ENCODE data around the gene ADAMTSL5.

ADAMTSL5 gene

DNA sequence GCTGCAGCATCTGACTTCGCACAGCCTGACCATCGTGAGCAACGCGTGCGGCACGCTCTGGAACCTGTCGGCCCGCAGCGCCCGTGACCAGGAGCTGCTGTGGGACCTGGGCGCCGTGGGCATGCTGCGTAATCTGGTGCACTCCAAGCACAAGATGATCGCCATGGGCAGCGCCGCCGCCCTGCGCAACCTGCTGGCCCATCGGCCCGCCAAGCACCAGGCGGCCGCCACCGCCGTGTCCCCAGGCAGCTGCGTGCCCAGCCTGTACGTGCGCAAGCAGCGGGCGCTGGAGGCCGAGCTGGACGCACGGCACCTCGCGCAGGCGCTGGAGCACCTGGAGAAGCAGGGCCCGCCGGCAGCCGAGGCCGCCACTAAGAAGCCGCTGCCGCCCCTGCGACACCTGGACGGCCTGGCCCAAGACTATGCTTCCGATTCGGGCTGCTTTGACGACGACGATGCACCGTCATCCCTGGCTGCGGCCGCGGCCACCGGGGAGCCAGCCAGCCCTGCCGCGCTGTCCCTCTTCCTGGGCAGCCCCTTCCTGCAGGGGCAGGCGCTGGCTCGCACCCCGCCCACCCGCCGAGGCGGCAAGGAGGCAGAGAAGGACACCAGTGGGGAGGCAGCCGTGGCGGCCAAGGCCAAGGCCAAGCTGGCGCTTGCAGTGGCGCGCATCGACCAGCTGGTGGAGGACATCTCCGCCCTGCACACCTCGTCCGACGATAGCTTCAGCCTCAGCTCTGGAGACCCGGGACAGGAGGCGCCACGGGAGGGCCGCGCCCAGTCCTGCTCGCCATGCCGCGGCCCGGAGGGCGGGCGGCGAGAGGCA lies 47.4 kb downstream of the ADAMTSL5 start:
- peak in 1 of 4 experiments; percentile 19 for DNase-seq

- DNase-seq: no peak
Observed at GRCh38 chr19:1461862-1462261, 51.0 kb downstream of the ADAMTSL5 start.

DNA sequence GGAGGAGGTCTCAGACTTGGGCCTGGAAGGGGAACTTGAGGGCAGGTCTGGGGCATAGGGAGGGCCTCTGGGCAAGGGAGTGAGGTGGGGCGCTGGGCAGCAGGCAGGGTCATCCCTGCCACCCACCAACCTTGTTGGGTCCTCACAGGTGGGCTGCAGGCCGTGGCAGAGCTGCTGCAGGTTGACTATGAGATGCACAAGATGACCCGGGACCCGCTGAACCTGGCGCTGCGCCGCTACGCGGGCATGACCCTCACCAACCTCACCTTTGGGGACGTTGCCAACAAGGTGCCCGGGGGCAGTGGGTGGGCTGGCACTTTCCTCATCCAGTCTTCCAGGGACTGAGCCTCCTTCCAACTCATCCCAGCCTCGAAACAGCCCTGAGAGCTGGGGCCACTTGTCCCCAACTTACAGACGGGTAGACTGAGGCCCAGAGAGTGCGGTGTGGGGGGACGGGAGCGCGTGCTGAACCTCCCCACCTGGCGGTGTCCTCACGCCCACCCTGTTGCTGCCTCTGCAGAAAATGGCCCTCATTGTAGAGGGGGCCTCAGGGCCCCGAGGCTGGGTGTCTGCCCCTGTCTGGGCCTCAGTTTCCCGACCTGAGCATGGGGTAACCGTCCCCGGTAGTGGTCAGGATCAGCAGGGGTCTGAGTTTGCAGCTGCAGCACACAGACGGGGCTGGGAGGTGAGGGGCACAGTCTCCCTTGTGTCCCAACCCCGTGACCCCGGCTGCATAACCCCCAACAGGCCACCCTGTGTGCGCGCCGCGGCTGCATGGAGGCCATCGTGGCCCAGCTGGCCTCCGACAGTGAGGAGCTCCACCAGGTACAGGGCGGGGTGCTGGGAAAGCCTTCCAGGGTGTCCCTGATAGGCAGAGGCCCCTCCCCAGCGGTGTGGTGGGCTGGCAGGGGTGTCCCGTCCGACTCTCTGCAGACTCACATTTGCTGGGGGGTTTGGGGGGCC lies 52.5 kb downstream of the ADAMTSL5 start:
- no peak for DNase-seq

DNA sequence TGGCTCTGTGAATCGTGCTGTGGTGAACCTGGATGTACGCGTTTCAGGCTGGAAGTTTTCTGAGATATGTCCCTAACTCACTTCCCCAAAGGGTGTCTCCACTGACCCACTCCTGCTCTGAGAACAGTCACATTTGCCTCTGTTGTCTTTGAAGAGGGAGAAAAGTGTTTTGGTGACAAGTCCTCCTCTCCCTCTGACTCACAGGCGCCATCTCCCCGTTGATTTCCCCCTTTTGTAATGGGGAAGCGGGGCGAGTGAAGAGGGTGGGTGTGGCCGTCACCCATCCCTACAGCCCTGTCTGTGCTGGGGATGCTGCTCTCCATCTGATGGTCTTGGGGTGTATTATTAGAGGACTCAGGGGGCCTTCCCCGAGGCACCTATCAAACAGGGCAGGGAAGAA lies 53.3 kb downstream of the ADAMTSL5 start:
- DNase-seq: no peak

DNA sequence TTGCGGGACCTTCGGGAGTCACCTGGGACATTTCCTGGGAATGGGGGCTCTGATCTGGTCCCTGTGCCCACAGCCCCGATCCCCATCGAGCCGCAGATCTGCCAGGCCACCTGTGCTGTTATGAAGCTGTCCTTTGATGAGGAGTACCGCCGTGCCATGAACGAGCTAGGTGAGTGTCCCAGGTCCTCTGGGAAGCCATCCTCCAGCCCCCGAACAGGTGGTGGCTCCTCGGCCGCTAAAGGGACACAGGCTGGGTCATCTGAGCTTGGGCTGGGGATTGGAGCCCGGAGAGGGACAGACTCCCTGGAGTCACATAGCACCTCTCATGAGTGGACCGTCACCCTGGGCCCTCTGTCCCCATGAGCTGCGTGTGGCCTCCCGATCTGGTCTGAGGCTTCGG lies 54.9 kb downstream of the ADAMTSL5 start:
- no peak for DNase-seq

DNA sequence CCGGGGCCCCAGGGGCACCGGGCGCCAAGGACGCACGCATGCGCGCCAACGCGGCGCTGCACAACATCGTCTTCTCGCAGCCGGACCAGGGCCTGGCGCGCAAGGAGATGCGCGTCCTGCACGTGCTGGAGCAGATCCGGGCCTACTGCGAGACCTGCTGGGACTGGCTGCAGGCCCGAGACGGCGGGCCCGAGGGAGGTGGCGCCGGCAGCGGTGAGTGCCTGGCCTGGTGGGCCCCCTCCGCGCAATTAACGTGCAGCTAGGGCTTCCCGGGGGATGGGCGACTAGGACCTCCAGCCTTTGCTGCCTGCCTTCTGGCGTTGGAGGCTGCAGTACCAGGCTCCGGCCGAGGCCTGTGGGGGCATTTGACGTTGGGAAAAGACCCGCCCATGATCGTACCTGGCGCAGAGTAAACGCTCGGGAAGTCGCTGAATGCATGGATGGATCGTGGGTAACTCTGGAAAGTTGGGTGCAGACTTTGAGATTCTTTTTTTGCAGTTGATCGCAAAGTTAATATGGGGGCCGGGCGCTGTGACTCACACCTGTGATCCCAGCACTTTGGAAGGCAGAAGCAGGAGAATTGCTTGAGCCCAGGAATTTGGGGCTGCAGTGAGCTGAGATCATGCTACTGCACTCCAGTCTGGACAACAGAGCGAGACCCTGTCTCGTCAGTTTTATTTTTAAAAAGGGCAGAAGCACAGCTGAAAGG lies 55.6 kb downstream of the ADAMTSL5 start:
- no peak for DNase-seq

GRCh38 chr19:1456121-1456900 lies 56.5 kb downstream of the ADAMTSL5 start:
- DNase-seq: no peak

DNA sequence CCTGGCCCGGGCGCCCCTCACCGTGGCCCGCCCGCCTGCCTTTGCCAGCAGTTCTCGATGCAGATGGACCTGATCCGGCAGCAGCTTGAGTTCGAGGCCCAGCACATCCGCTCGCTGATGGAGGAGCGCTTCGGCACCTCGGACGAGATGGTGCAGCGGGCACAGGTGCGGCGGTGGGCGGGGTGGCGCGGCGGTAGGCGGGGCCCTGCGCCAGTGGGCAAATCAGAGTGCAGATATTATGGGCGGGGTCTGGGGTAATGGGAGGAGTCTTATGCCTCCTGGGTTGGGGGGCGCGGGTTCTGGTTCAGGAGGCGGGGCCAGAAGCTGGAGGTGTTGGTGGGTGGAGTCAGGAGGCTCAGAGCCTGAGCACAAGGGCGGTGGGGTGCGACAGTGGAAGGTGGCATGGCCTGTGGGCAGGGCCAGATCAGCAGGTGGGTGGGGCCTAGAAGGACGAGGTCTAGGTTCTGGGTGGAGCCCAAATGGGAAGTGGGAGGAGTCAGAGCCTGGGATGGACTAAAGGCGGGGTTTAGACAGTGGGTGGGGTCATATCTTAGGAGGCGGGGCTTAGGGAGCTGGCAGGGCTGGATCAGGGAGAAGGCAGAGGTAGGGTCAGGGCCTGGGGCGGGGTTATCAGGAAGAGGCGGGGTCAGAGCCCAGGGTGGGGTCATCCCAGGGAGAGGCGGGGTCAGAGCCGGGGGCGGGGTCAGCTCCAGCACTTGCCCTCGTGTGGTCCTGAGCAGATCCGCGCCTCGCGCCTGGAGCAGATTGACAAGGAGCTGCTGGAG lies 57.3 kb downstream of the ADAMTSL5 start:
- peak in 1 of 4 experiments; percentile 39 for DNase-seq

Measured in activated naive CD4-positive, alpha-beta T cell (primary cell).